Measurements from ENCODE around the gene CELSR2.

The CELSR2 gene

DNA sequence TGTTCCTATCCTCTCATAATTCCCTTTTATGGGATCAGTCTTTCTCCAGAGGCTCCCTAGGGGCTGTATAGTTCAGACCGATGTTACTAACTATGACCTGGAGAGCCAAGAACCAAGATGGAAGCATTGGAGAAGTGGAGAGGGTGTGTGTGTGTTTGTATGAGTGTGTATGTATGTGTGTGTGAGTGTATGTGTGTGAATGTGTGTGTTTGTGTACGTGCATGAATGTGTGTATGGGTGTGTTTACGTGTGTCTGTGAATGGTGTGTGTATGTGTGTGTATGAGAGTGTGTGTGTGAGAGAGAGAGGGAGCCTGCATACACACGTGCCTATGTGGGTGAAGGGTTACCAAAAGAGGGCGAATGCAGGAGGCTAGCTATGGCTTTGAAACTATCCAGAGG lies 52.5 kb downstream of the CELSR2 start:
- TF ChIP-seq POLR2AphosphoS5 (IDR thresholded peaks at IDR 0.05; ENCODE audit: low read depth, low read length) (no peak), FOXP2 (optimal IDR thresholded peaks at IDR 0.05; ENCODE audit: borderline replicate concordance, extremely low read depth, extremely low read length, insufficient read depth) (no peak), SIN3A (IDR thresholded peaks at IDR 0.05; ENCODE audit: borderline replicate concordance, insufficient read depth, low read length) (no peak), TAF1 (IDR thresholded peaks at IDR 0.05; ENCODE audit: borderline replicate concordance, insufficient read depth, low read length) (no peak)
- TF ChIP-seq, protein P1, sequence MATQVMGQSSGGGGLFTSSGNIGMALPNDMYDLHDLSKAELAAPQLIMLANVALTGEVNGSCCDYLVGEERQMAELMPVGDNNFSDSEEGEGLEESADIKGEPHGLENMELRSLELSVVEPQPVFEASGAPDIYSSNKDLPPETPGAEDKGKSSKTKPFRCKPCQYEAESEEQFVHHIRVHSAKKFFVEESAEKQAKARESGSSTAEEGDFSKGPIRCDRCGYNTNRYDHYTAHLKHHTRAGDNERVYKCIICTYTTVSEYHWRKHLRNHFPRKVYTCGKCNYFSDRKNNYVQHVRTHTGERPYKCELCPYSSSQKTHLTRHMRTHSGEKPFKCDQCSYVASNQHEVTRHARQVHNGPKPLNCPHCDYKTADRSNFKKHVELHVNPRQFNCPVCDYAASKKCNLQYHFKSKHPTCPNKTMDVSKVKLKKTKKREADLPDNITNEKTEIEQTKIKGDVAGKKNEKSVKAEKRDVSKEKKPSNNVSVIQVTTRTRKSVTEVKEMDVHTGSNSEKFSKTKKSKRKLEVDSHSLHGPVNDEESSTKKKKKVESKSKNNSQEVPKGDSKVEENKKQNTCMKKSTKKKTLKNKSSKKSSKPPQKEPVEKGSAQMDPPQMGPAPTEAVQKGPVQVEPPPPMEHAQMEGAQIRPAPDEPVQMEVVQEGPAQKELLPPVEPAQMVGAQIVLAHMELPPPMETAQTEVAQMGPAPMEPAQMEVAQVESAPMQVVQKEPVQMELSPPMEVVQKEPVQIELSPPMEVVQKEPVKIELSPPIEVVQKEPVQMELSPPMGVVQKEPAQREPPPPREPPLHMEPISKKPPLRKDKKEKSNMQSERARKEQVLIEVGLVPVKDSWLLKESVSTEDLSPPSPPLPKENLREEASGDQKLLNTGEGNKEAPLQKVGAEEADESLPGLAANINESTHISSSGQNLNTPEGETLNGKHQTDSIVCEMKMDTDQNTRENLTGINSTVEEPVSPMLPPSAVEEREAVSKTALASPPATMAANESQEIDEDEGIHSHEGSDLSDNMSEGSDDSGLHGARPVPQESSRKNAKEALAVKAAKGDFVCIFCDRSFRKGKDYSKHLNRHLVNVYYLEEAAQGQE (IDR thresholded peaks at IDR 0.05; ENCODE audit: insufficient read depth in 1 of 2, low read depth in 2 of 2, low read length in 2 of 2) = no peak

DNA sequence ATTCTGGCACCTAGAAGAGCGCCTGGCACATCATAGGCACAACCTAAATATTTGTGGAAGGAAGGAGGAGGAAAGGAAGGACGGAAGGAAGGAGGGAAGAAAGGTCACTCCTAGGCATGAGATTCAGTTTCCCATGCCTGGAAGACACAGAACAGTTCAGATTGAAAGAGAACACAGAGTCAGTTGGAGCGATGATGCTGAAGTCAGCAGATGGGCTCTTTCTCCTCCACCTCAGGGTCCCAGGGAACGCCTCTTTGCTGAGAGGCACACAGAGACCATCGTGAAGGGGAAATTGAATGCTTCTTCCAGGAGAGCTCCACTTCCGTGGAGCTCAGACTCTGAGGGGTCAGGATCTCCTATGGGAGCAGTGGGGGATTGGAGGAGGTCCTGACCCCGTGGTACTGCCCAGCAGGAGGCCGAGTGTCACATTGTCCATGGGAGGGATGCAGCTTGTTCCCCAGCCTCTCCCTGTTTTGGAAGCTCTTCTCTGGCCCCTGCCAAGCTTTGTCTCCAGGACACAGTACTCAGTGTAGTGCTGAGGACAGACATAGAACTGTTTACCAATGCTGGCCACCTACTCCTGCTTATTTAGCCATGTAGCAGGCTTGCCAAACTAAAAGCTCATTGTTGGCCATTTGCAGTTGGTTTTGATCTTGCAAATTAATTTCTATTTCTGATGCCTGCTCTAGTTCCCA lies 55.0 kb downstream of the CELSR2 start:
- TF ChIP-seq, protein P1 (IDR thresholded peaks at IDR 0.05; ENCODE audit: insufficient read depth in 1 of 2, low read depth in 2 of 2, low read length in 2 of 2) = no peak

GRCh38 chr1:109306832-109307273 lies 57.5 kb downstream of the CELSR2 start, which contains the start of gene MYBPHL:
Gene MYBPHL, minus strand, starts transcription at chr1:109307011. Its CDS starts 20 bp downstream, at chr1:109306991.
- TF ChIP-seq, protein P1 (IDR thresholded peaks at IDR 0.05; ENCODE audit: insufficient read depth in 1 of 2, low read depth in 2 of 2, low read length in 2 of 2) = no peak
- no peak for TF ChIP-seq SIN3A (IDR thresholded peaks at IDR 0.05; ENCODE audit: borderline replicate concordance, insufficient read depth, low read length)
- TF ChIP-seq TAF1 (IDR thresholded peaks at IDR 0.05; ENCODE audit: borderline replicate concordance, insufficient read depth, low read length) = no peak
- no peak for TF ChIP-seq POLR2AphosphoS5 (IDR thresholded peaks at IDR 0.05; ENCODE audit: low read depth, low read length)
- no peak for TF ChIP-seq FOXP2 (optimal IDR thresholded peaks at IDR 0.05; ENCODE audit: borderline replicate concordance, extremely low read depth, extremely low read length, insufficient read depth)

DNA sequence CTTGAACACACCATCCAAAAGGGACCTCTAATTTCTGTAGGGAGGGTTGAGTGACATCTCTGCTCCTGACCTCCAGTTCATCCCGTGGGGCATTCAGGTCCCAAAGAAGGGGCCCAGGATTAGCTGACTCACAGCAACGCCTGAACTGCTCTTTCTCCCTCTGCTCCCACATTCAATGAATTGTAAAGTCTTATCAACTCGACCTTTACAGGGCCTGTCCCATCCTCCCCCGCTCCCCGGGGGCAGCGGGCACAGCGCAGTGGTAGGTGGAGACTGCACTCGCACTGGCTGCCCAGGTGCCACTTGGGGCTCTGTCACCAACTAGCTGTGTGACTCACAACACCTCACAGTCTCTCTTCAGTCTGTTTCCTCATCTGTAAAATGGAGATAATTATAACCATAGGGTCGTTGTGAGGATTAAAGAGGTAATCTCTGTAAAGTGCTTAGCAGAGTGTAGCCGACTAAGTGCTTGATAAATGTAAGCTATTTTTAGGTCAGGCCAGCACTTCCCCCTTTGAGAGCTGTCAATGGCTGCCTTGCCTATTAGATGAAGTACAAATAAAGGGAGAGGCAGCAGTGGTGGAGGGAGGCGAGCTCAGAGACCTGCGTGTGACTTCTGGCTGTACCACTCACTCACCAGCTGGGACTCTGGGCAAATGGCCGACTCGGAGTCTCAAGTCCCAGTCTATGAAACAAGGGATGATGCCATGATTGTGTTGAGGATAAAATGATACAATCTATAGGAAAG lies 58.1 kb downstream of the CELSR2 start:
- TF ChIP-seq FOXP2 (optimal IDR thresholded peaks at IDR 0.05; ENCODE audit: borderline replicate concordance, extremely low read depth, extremely low read length, insufficient read depth) (no peak), SIN3A (IDR thresholded peaks at IDR 0.05; ENCODE audit: borderline replicate concordance, insufficient read depth, low read length) (no peak), TAF1 (IDR thresholded peaks at IDR 0.05; ENCODE audit: borderline replicate concordance, insufficient read depth, low read length) (no peak), POLR2AphosphoS5 (IDR thresholded peaks at IDR 0.05; ENCODE audit: low read depth, low read length) (no peak)
- TF ChIP-seq, protein P1 (IDR thresholded peaks at IDR 0.05; ENCODE audit: insufficient read depth in 1 of 2, low read depth in 2 of 2, low read length in 2 of 2) = no peak
